AG08396 (cell line): Measurements from ENCODE around the gene LAMTOR5.
"Not testable (repeated sequence)": the region's sequence is repeated elsewhere in the genome, so short reads cannot be mapped to it uniquely, and the experiment has no call there.

Experiments used
- DNase-seq: peaks from one replicate; pipeline ENCODE4 v3.0.0; 2012; ENCODE audit warnings: low spot score, mixed read lengths

LAMTOR5 gene

DNA sequence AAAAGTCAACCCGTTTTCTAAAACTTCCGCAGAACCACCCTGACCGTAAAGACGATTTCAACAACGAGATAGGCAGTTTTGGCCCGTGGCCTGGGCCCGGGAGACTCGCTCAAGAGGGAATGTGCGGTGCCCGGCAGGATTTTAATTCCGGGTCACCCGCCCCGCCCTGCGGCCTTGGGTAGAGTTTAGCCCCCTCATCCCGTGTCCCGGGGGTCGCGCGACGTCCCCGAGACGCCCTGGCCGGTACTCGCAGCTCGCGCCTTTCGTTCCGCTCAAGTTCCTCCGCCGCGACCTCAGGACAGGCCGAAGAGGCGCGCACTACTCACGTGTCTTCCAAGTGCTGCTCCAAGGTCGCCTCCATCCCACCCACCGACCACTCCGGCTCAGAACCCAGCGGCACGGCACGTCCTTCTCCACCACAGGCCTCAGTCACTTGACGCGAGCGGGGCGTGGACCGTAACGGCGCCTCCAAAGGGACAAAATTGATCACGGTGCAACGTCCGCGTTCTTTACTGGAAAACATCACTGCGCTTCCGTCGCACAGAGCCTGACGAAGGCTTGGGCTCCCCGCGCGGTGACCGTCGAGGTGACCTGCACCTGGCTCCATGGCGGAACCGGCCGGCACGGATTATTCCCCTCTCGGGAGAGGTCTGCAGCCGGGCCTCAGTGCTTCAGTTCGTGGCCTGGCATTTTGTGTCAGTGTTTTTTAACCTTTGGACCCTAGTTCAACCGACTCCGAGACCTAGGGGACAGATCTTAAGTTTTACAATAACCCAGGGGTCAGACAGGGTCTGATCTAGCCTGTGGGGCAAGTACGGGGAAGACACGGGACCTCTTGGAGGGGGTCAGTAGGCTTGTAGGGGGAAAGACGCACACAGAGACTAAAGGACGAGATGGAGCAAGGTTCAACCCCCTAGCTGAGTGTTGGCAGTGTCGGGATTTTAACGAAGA is at the start of gene LAMTOR5:
TSS of gene LAMTOR5 (minus strand) at position 435 of the 951 bp plus-strand sequence. CDS start at position 361, 74 bp downstream.
- peak; percentile 87 for DNase-seq

- no peak for DNase-seq
These were observed 49.7 kb upstream of the LAMTOR5 start for GRCh38 chr1:110457206-110457605.

DNA sequence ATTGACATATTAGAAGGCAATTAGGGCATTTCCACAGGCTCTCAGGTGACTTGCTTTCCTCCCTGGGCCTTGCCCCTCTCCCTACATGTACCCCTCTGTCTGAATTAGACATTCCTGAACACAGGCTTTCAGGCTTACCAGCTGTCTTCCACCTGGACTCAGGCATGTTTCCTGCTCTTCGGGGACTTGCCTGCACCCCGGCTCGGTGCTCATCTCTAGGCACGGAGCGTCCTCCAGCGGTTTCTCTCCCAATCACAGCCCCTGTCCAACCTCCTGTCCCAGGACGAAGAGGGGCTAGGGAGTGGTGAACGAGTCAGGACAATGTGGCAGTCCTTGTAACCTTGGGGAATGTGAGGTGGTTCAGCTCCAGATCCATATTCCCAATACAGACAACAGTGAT is 47.7 kb upstream of the LAMTOR5 start:
- DNase-seq: no peak

GRCh38 chr1:110454328-110454727 is 46.8 kb upstream of the LAMTOR5 start:
- no peak for DNase-seq

DNA sequence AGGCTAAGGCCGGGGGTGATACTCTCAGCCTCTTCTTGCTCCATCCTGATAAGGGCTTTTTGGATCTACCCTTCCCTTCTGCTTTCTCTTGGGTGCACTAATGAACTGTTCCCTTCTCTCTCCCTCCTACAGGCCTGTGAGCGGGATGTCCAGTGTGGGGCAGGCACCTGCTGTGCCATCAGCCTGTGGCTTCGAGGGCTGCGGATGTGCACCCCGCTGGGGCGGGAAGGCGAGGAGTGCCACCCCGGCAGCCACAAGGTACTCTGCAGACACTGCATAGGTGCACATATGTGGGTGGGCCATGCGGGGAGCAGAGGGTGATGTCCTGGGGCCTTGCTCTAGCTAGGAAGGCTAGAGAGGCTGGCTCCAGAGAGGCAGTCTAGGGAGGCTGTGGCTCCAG is 46.3 kb upstream of the LAMTOR5 start:
- DNase-seq: no peak

- no peak for DNase-seq
These were observed 44.8 kb upstream of the LAMTOR5 start for GRCh38 chr1:110452330-110452729.

DNA sequence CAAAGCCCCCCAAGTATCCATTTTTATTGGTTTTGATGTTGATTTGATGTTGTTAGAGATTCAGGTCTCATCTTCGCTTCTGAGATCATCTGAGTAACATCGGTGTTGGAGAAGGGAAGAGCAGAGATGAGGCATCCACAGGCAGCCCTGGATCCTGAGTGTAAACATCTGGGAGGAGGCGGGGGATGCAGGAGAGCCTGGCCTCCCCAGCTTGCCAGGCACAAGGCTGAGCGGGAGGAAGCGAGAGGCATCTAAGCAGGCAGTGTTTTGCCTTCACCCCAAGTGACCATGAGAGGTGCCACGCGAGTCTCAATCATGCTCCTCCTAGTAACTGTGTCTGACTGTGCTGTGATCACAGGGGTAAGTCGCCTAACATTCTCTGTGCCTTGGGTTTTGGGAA is 43.4 kb upstream of the LAMTOR5 start, which contains the start of gene PROK1:
TSS of gene PROK1 (plus strand) at position 221 of the 400 bp plus-strand sequence. CDS start at position 289, 68 bp downstream.
- DNase-seq: no peak

GRCh38 chr1:110449661-110450651 is 42.5 kb upstream of the LAMTOR5 start:
- no peak for DNase-seq

DNA sequence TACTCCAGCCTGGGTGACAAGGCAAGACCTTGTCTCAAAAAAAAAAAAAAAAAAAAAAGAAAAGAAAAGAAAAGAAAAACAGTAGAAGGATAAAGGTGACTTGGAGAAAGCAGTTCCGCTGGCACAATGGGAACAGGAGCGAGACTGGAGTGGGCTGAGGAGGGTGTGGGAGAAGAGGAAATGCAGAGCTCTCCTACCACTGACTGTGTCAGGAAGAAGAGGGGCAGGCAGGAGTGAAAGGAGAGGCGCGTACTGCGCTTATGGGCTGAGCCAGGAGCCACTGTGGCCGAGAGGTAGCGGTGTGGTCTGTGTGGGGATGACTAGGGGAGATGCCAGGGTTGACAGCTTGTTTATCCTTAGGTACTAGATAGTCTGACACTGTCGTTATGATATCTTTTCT is 37.1 kb upstream of the LAMTOR5 start:
- DNase-seq: no peak

GRCh38 chr1:110443451-110443850 is 36.0 kb upstream of the LAMTOR5 start:
- DNase-seq: no peak

GRCh38 chr1:110441888-110442287 is 34.4 kb upstream of the LAMTOR5 start:
- DNase-seq: no peak

- peak; percentile 33 for DNase-seq
These were observed 33.4 kb upstream of the LAMTOR5 start for GRCh38 chr1:110440877-110441276.

DNA sequence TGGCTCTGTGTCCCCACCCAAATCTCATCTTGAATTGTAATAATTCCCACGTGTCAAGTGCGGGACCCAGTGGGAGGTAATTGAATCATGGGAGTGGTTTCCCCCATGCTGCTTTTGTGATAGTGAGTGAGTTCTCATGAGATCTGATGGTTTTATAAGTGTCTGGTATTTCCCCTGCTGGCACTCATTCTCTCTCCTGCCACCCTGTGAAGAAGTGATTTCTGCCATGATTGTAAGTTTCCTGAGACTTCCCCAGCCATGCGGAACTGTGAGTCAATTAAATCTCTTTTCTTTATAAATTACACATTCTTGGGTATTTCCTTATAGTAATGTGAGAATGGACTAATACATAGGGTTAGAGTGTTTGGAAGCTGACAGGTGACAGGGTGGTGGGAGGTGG is 32.4 kb upstream of the LAMTOR5 start:
- DNase-seq: not testable (repeated sequence)

- DNase-seq: no peak
These were observed 31.4 kb upstream of the LAMTOR5 start for GRCh38 chr1:110438893-110439292.

DNA sequence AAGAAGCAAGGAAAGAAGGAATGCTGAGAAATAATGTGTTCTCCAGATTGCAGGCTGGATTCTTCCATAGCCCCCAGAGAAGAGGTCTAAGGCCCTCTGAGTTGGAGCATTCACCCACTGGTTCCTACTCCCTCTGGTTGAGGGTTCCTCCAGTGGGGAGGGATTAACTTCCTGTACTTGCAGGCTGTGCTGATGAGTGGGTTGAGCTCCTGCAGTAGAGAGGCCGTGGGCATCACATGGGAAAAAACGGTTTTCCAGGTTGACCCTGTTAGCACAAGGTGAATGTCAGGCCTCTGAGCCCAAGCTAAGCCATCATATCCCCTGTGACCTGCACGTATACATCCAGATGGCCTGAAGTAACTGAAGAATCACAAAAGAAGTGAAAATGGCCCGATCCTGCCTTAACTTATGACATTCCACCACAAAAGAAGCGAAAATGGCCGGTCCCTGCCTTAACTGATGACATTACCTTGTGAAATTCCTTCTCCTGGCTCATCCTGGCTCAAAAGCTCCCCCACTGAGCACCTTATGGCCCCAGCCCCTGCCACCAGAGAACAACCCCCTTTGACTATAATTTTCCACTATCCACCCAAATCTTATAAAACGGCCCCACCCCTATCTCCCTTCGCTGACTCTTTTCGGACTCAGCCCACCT is 30.3 kb upstream of the LAMTOR5 start:
- DNase-seq: not testable (repeated sequence)

GRCh38 chr1:110436635-110437034 is 29.1 kb upstream of the LAMTOR5 start:
- DNase-seq: no peak

- no peak for DNase-seq
These were observed 27.5 kb upstream of the LAMTOR5 start for GRCh38 chr1:110434946-110435345.

- DNase-seq: peak; percentile 26
These were observed 26.3 kb upstream of the LAMTOR5 start for GRCh38 chr1:110433803-110434202.

GRCh38 chr1:110433213-110433612 is 25.7 kb upstream of the LAMTOR5 start:
- DNase-seq: no peak

DNA sequence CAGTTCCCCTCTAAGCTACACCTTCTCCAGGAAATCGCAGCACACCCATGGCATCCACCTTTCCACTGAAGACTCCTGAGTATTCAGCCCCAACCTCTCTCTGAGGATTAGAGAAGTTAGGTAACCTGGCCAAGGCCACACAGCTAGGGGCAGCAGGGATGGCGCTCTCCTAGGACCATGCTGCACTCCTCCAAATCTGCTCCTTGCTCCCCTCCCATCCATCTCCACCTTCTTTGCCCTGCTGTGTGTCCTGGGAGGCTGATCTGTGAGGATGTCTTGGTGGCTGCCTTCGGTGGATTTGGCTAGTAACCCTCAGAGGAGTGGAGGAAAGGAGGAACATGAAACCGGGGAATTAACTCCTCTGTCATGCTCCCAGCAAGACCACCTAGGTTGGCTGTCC is 23.4 kb upstream of the LAMTOR5 start:
- DNase-seq: no peak

DNA sequence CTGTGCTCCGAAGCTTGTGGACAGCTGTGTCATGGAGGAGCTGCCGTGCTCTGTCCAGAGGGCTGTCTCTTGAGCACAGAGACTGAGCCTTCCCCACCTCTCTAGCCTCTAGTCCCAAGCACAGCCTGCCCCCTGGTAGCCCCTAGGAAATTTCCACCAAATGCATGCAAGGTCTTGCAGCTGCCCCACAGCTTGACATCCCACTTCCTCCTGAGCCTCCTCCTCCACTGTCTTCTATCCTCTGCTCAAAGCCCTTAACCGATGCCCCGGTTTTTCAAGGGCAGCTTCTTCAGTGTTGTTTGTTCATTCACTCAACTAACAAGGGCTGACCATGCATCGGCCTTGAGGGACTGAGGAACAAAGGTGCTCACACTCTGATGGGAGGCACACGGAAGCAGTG is 22.9 kb upstream of the LAMTOR5 start:
- no peak for DNase-seq

- DNase-seq: no peak
These were observed 21.5 kb upstream of the LAMTOR5 start for GRCh38 chr1:110428946-110429345.
